A673 (cell line): ENCODE data around the gene HAND1. TPM values are rescaled to one million over a fixed set of nuclear protein-coding genes. Genes with fewer than 3 reads are reported as not detected.

Experiments
- BruUV-seq: library from RNA; stranded (reverse); fragments of 400-500 nt; replicated peaks from 2 replicates; lab custom pipeline; 2021; lab: Mats Ljungman, UMichigan
- CTCF ChIA-PET: fragments of 300-600 bp; sonication (Branson Sonifier 250); formaldehyde crosslinking; loops from one replicate; lab custom pipeline; 2022; ENCODE audit warnings: antibody characterized with exemption; lab: Charles Lee
- POLR2A ChIA-PET: fragments of 300-600 bp; sonication (Branson Sonifier 250); formaldehyde crosslinking; loops from one replicate; lab custom pipeline; 2022; ENCODE audit warnings: antibody characterized with exemption; ENCODE audit not compliant: low non-redundant PET; lab: Charles Lee
- DNase-seq: peaks from one replicate; pipeline ENCODE4 v3.0.0-alpha.2; 2015; ENCODE audit warnings: low spot score
- H3K27ac ChIP-seq: fragments of 200-600 bp; sonication (generic); 2 replicates; pipeline ENCODE4 v1.5.1; 2016; ENCODE audit warnings: mixed run types, low read depth, mild to moderate bottlenecking, mixed read lengths, antibody characterized with exemption, low read length; ENCODE audit not compliant: poor library complexity, severe bottlenecking
- H3K27me3 ChIP-seq: fragments of 200-600 bp; sonication (generic); replicated peaks from 2 replicates; pipeline ENCODE4 v1.6.1; 2017; ENCODE audit warnings: mixed run types, low read depth, mild to moderate bottlenecking, mixed read lengths, antibody characterized with exemption, low read length; ENCODE audit not compliant: insufficient read depth, poor library complexity
- H3K36me3 ChIP-seq: fragments of 200-600 bp; sonication (generic); 2 replicates; pipeline ENCODE4 v1.6.1; 2016; ENCODE audit warnings: mixed run types, mild to moderate bottlenecking, mixed read lengths, antibody characterized with exemption, low read length; ENCODE audit not compliant: insufficient read depth, poor library complexity, severe bottlenecking
- H3K4me1 ChIP-seq: fragments of 200-600 bp; sonication (generic); 2 replicates; pipeline ENCODE4 v1.6.1; 2017; ENCODE audit warnings: mixed run types, mild to moderate bottlenecking, mixed read lengths, antibody characterized with exemption, low read length; ENCODE audit not compliant: insufficient read depth, poor library complexity, severe bottlenecking
- H3K4me3 ChIP-seq: fragments of 200-600 bp; sonication (generic); 2 replicates; pipeline ENCODE4 v1.5.1; 2016; ENCODE audit warnings: low read depth, mixed run types, mild to moderate bottlenecking, mixed read lengths, low read length; ENCODE audit not compliant: poor library complexity, severe bottlenecking
- H3K9me3 ChIP-seq: fragments of 200-600 bp; sonication (generic); 2 replicates; pipeline ENCODE4 v1.6.1; 2016; ENCODE audit warnings: mixed run types, low read depth, mild to moderate bottlenecking, mixed read lengths, antibody characterized with exemption, low read length; ENCODE audit not compliant: poor library complexity, severe bottlenecking
- EZH2 ChIP-seq: fragments of 200-600 bp; sonication (generic); IDR thresholded peaks from 2 replicates; pipeline ENCODE4 v1.6.1; 2017; ENCODE audit warnings: borderline replicate concordance, low read depth, mild to moderate bottlenecking, mixed read lengths, antibody characterized with exemption, low read length; ENCODE audit not compliant: poor library complexity, severe bottlenecking
- intact Hi-C: fragments of 100-400 bp; cut with micrococcal nuclease; formaldehyde crosslinking; loops from one replicate; pipeline ENCODE4 v1.10.0; 2022; ENCODE audit not compliant: unreplicated experiment
- total RNA-seq: library from RNA; stranded (reverse); gene quantifications from 2 replicates; pipeline ENCODE4 v1.2.3, GENCODE V29; 2021
- TF ChIP-seq, protein P1 (sequence below): fragments of 300-800, 200-600 bp; sonication (generic); conservative IDR thresholded peaks from 2 replicates; pipeline ENCODE4 v1.5.1; 2017; ENCODE audit warnings: low read depth, mild to moderate bottlenecking, antibody characterized with exemption, low read length, moderate library complexity, mixed read lengths

The HAND1 gene
- total RNA-seq, 1 experiment from 2014 or later: not detected

DNA sequence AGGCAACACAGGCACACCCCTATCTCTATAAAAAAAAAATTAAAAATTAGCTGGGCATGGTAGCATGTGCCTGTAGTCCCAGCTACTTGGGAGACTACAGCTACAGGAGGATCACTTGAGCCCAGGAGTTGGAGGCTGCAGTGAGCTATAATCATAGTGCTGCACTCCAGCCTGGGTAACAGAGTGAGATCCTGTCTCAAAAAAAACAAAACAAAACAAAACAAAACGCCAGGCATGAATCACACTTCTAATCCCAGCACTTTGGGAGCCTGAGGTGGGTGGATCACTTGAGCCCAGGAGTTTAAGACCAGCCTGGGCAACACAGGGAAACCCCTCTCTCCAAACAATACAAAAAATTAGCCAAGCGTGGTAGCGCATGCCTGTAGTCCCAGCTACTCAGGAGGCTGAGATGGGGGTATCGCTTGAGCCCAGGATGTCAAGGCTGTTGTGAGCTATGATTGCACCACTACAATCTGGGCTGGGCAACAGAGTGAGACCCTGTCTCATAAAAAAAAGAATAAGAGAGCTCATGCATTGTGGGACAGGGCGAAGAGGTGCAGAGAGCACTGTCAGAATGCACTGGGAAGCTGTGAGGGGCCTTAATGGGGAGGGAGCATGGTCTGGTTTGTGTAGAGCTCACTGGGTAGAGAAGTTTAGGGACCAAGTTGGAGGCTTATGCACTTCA, 40.6 kb downstream of the HAND1 start:
- Histone ChIP-seq H3K36me3 (no peaks in the 10 kb centered on the region), H3K27me3 (no peaks in the 10 kb centered on the region), H3K4me1 (no peaks in the 10 kb centered on the region), H3K9me3 (no peaks in the 10 kb centered on the region), H3K27ac (no peak overlapping the region), H3K4me3 (no peak overlapping the region)
- ChIA-PET POLR2A (no interaction called here), CTCF (no interaction called here)
- TF ChIP-seq EZH2: no peak
- TF ChIP-seq, protein P1, sequence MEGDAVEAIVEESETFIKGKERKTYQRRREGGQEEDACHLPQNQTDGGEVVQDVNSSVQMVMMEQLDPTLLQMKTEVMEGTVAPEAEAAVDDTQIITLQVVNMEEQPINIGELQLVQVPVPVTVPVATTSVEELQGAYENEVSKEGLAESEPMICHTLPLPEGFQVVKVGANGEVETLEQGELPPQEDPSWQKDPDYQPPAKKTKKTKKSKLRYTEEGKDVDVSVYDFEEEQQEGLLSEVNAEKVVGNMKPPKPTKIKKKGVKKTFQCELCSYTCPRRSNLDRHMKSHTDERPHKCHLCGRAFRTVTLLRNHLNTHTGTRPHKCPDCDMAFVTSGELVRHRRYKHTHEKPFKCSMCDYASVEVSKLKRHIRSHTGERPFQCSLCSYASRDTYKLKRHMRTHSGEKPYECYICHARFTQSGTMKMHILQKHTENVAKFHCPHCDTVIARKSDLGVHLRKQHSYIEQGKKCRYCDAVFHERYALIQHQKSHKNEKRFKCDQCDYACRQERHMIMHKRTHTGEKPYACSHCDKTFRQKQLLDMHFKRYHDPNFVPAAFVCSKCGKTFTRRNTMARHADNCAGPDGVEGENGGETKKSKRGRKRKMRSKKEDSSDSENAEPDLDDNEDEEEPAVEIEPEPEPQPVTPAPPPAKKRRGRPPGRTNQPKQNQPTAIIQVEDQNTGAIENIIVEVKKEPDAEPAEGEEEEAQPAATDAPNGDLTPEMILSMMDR: no peak
- BruUV-seq: no TSS peak
- no peak for DNase-seq
- intact Hi-C loops: no loop called here

DNA sequence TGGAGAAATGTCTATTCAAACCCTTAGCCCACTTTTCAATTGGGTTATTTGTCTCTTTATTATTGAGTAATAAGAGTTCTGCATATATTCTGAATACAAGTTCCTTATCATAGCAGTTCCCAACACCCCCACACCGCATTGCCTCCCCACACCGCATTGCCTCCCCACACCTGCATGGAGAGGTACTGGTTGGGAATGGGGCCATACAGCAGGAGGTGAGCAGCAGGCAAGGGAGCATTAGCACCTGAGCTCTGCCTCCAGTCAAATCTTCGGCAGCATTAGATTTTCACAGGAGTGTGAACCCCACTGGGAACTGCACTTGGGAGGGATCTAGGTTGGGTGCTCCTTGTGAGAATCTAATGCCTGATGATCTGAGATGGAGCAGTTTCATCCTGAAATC, 42.8 kb downstream of the HAND1 start:
- intact Hi-C loops: no loop called here
- TF ChIP-seq EZH2: no peak
- TF ChIP-seq, protein P1: no peak
- DNase-seq: no peak
- H3K27ac ChIP-seq: no peak overlapping the region
- no peaks in the 10 kb centered on the region for H3K36me3 ChIP-seq
- BruUV-seq: no TSS peak
- H3K4me3 ChIP-seq: no peak overlapping the region
- no peaks in the 10 kb centered on the region for H3K4me1 ChIP-seq
- ChIA-PET POLR2A (no interaction called here), CTCF (no interaction called here)
- no peaks in the 10 kb centered on the region for H3K27me3 ChIP-seq
- H3K9me3 ChIP-seq: no peaks in the 10 kb centered on the region

DNA sequence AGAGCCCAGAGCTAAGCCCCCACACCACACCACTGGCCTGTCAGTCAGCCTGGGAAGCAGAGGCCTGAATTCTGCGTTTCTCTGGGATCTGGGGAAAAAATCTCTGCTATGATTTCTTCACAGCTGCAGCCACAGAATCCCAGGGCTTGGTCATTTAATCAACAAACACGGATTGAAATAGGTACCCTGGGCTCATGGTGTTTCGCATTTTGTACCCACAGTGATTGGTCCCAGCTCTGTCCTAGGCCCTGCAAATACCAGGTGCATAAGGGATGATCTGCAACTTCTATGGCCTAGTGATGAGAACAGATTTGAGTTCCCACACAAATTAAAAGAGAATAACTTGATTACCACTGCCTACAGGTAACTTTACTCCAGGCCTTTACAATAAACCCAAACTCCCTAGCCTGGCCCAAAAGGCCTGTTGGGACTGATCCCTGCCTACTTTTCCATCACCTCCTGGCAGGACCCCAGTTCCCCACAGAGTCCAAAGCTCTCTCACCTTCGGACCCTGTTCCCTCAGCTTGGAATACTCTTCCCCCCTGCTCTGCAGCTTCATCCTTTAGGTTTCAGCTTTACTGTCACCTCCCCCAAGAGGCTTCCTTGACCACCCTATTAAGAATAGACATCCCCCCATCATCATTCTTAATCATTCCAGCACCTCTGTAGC, 46.9 kb downstream of the HAND1 start:
- CTCF ChIA-PET: no interaction called here
- BruUV-seq: no TSS peak
- Histone ChIP-seq H3K4me3 (no peak overlapping the region), H3K36me3 (no peaks in the 10 kb centered on the region), H3K27me3 (no peaks in the 10 kb centered on the region), H3K27ac (no peak overlapping the region), H3K4me1 (no peaks in the 10 kb centered on the region), H3K9me3 (no peaks in the 10 kb centered on the region)
- intact Hi-C loops: no loop called here
- no peak for DNase-seq
- POLR2A ChIA-PET: no interaction called here
- TF ChIP-seq, protein P1: no peak
- no peak for TF ChIP-seq EZH2
